ENCODE measurements around the gene TUT4.

- TF ChIP-seq, protein P1, sequence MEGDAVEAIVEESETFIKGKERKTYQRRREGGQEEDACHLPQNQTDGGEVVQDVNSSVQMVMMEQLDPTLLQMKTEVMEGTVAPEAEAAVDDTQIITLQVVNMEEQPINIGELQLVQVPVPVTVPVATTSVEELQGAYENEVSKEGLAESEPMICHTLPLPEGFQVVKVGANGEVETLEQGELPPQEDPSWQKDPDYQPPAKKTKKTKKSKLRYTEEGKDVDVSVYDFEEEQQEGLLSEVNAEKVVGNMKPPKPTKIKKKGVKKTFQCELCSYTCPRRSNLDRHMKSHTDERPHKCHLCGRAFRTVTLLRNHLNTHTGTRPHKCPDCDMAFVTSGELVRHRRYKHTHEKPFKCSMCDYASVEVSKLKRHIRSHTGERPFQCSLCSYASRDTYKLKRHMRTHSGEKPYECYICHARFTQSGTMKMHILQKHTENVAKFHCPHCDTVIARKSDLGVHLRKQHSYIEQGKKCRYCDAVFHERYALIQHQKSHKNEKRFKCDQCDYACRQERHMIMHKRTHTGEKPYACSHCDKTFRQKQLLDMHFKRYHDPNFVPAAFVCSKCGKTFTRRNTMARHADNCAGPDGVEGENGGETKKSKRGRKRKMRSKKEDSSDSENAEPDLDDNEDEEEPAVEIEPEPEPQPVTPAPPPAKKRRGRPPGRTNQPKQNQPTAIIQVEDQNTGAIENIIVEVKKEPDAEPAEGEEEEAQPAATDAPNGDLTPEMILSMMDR (IDR thresholded peaks at IDR 0.05): no peak
- TF ChIP-seq POLR2A (IDR thresholded peaks at IDR 0.05): no peak
Observed at GRCh38 chr1:52593495-52593894, 40.6 kb upstream of the TUT4 start.

All from Peyer's patch (tissue), 4 donors.